ENCODE results near the gene SALL1. TPM values are rescaled to one million over a fixed set of nuclear protein-coding genes. Genes with fewer than 3 reads are reported as not detected.

Gene SALL1
- polyA plus RNA-seq, 1 of the 3 experiments (the other 2 are of a cell fraction), result 0.02 TPM

- Histone ChIP-seq H3F3A (replicated peaks; ENCODE audit: insufficient read depth) (no peaks in the 10 kb centered on the region), H4K20me1 (ENCODE audit: insufficient read depth) (no peaks in the 10 kb centered on the region), H3K27me3 (ENCODE audit: insufficient read depth) (no peaks in the 10 kb centered on the region), H3K79me2 (ENCODE audit: insufficient read depth) (no peaks in the 10 kb centered on the region), H3K4me3 (ENCODE audit: low read depth in 2 of 2, low read length in 1 of 2) (no peak overlapping the region), H3K27ac (ENCODE audit: low read depth in 2 of 2, low read length in 1 of 2) (no peak overlapping the region), H3K9me2 (no peaks in the 10 kb centered on the region), H3K9me3 (no peaks in the 10 kb centered on the region), H3K4me2 (no peak overlapping the region), H2AFZ (ENCODE audit: low read depth) (no peak overlapping the region), H3K4me1 (ENCODE audit: control insufficient read depth in 1 of 2, insufficient read depth in 2 of 2, low read depth in 1 of 2, low read length in 1 of 2) (no peaks in the 10 kb centered on the region), H3K9ac (no peak overlapping the region), H3K36me3 (replicated peaks in 1 of 2; ENCODE audit: control insufficient read depth in 1 of 2, insufficient read depth in 2 of 2, low read length in 1 of 2) (no peaks in the 10 kb centered on the region)
- CTCF ChIA-PET, result no interaction called here
- POLR2A ChIA-PET, result no interaction called here
- TF ChIP-seq TCF12 (IDR thresholded peaks at IDR 0.05) (no peak), SMC3 (IDR thresholded peaks at IDR 0.05; ENCODE audit: low read depth, low read length) (no peak), MAX (IDR thresholded peaks at IDR 0.05; ENCODE audit: low read depth) (no peak), FOXM1 (IDR thresholded peaks at IDR 0.05; ENCODE audit: low read depth) (no peak), RXRA (IDR thresholded peaks at IDR 0.05; ENCODE audit: borderline replicate concordance, low read depth) (no peak), ZBTB33 (IDR thresholded peaks at IDR 0.05; ENCODE audit: borderline replicate concordance, low read depth) (no peak), NFIC (IDR thresholded peaks at IDR 0.05; ENCODE audit: borderline replicate concordance) (no peak), NRF1 (IDR thresholded peaks at IDR 0.05; ENCODE audit: low read depth, low read length) (no peak), POLR2AphosphoS5 (IDR thresholded peaks at IDR 0.05; ENCODE audit: low read depth, low read length) (no peak), RFX5 (IDR thresholded peaks at IDR 0.05; ENCODE audit: low read length) (no peak), FOXJ3 (CRISPR knock-in tag; IDR thresholded peaks at IDR 0.05) (no peak), RAD21 (IDR thresholded peaks at IDR 0.05; ENCODE audit: low read length) (no peak), TAF1 (IDR thresholded peaks at IDR 0.05; ENCODE audit: borderline replicate concordance, low read depth, low read length) (no peak), MEF2A (IDR thresholded peaks at IDR 0.05; ENCODE audit: borderline replicate concordance, low read depth) (no peak), USF1 (IDR thresholded peaks at IDR 0.05; ENCODE audit: borderline replicate concordance, low read depth) (no peak), ELF1 (IDR thresholded peaks at IDR 0.05) (no peak), USF2 (IDR thresholded peaks at IDR 0.05; ENCODE audit: borderline replicate concordance, low read depth, low read length) (no peak), JUND (IDR thresholded peaks at IDR 0.05) (no peak), RCOR1 (IDR thresholded peaks at IDR 0.05; ENCODE audit: low read length) (no peak)
- WGBS (ENCODE audit: low lambda C conversion rate), result 25% methylated on average over 8 of the region's 8 CpGs
- no peak for DNase-seq
Measured at GRCh38 chr16:51197953-51198748, 47.1 kb upstream of the SALL1 start.
